ENCODE data around the gene ADGRG3.

DNA sequence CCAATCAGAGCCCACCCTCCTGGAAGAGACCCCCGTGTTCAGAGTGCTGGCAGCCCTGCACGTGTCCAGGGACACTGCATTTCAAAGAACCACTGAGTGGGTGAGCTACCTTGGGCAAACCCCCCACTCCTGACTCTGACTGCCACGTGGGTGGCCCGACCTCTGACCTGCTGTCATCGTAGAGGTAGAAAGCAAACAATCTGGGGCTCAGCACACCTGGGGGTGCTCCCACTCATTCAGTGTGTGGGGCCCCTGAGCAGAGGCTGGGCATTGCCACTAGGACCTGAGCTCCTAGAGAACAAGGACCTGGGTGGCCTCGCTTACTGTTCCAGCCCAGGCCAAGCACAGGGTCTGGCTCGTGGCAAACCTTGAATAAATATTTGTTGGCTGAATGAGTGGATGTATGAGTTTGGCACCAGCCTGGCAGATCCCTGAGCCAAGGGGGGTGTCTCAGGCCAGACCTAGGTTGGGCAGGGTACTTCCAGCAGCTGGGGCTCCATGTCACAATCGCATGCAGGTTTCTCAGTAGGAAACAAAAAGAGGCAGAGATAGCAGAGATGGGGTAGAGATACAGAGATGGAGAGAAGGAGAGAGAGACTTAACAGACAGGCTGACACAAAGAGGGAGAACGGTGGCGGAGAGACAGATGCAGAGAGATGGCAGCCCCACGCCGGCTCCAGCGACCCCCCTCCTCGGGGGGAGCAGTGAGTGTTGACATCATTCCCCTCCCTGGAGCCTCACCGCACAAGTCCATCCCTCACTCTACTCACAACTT lies 21.1 kb downstream of the ADGRG3 start:
- TF ChIP-seq POLR2AphosphoS5 (IDR thresholded peaks at IDR 0.05; ENCODE audit: low read depth) (no peak), EZH2phosphoT487 (IDR thresholded peaks at IDR 0.05; ENCODE audit: unreplicated experiment) (no peak)
- TF ChIP-seq, protein P1, sequence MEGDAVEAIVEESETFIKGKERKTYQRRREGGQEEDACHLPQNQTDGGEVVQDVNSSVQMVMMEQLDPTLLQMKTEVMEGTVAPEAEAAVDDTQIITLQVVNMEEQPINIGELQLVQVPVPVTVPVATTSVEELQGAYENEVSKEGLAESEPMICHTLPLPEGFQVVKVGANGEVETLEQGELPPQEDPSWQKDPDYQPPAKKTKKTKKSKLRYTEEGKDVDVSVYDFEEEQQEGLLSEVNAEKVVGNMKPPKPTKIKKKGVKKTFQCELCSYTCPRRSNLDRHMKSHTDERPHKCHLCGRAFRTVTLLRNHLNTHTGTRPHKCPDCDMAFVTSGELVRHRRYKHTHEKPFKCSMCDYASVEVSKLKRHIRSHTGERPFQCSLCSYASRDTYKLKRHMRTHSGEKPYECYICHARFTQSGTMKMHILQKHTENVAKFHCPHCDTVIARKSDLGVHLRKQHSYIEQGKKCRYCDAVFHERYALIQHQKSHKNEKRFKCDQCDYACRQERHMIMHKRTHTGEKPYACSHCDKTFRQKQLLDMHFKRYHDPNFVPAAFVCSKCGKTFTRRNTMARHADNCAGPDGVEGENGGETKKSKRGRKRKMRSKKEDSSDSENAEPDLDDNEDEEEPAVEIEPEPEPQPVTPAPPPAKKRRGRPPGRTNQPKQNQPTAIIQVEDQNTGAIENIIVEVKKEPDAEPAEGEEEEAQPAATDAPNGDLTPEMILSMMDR (conservative IDR thresholded peaks at IDR 0.05; ENCODE audit: low read depth in 2 of 2), result no peak
- TF ChIP-seq, protein P2, sequence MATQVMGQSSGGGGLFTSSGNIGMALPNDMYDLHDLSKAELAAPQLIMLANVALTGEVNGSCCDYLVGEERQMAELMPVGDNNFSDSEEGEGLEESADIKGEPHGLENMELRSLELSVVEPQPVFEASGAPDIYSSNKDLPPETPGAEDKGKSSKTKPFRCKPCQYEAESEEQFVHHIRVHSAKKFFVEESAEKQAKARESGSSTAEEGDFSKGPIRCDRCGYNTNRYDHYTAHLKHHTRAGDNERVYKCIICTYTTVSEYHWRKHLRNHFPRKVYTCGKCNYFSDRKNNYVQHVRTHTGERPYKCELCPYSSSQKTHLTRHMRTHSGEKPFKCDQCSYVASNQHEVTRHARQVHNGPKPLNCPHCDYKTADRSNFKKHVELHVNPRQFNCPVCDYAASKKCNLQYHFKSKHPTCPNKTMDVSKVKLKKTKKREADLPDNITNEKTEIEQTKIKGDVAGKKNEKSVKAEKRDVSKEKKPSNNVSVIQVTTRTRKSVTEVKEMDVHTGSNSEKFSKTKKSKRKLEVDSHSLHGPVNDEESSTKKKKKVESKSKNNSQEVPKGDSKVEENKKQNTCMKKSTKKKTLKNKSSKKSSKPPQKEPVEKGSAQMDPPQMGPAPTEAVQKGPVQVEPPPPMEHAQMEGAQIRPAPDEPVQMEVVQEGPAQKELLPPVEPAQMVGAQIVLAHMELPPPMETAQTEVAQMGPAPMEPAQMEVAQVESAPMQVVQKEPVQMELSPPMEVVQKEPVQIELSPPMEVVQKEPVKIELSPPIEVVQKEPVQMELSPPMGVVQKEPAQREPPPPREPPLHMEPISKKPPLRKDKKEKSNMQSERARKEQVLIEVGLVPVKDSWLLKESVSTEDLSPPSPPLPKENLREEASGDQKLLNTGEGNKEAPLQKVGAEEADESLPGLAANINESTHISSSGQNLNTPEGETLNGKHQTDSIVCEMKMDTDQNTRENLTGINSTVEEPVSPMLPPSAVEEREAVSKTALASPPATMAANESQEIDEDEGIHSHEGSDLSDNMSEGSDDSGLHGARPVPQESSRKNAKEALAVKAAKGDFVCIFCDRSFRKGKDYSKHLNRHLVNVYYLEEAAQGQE (IDR thresholded peaks at IDR 0.05; ENCODE audit: unreplicated experiment), result no peak

Measured in GM23338 (cell line).